22Rv1 (cell line): Measurements from ENCODE around the gene PFN1.

Source experiments
- CTCF ChIP-seq: fragments of 450-650 bp; IDR thresholded peaks from 2 replicates; pipeline ENCODE4 v1.5.1; 2017; ENCODE audit warnings: mild to moderate bottlenecking
- ZFX ChIP-seq: fragments of 450-650 bp; IDR thresholded peaks from 2 replicates; pipeline ENCODE4 v1.6.1; 2017; ENCODE audit warnings: antibody characterized with exemption, borderline replicate concordance

GRCh38 chr17:4901648-4902344 lies 46.5 kb downstream of the PFN1 start:
- no peak for TF ChIP-seq CTCF
- no peak for TF ChIP-seq ZFX
